Heart right ventricle (tissue), 16 donors: ENCODE measurements around the gene VCP. TPM values are rescaled to one million over a fixed set of nuclear protein-coding genes. Genes with fewer than 3 reads are reported as not detected.
"Not testable (repeated sequence)": the region's sequence is repeated elsewhere in the genome, so short reads cannot be mapped to it uniquely, and the experiment has no call there.

Source experiments
- ATAC-seq, 8 donors: fragments of 200-7000 bp; cut with Tn5 transposase; one replicate each; pipeline ENCODE4 v1.9.1; 2020; ENCODE audit warnings: mild to moderate bottlenecking in 8 of 8, moderate library complexity in 8 of 8, moderate number of reproducible peaks in 1 of 8
- DNase-seq, 2 donors: peaks; one replicate each; pipeline ENCODE4 v3.0.0-alpha.2; 2020
- H3K27ac ChIP-seq, 10 donors: fragments of 200-600 bp; sonication (generic) in 2 of 10; one replicate each; pipeline versions ENCODE4 v1.5.0 to v1.8.0; 2020 to 2022; ENCODE audit warnings: mild to moderate bottlenecking in 3 of 10
- H3K27me3 ChIP-seq, 7 donors: fragments of 200-600 bp; one replicate each; pipeline ENCODE4 v1.8.0; 2021 to 2022; ENCODE audit warnings: mild to moderate bottlenecking in 2 of 7
- H3K36me3 ChIP-seq, 9 donors: fragments of 200-600 bp; sonication (generic) in 1 of 9; one replicate each; pipeline versions ENCODE4 v1.5.0 to v1.8.0; 2020 to 2022; ENCODE audit warnings: mild to moderate bottlenecking in 2 of 9
- H3K4me1 ChIP-seq, 9 donors: fragments of 200-600 bp; sonication (generic) in 1 of 9; one replicate each; pipeline versions ENCODE4 v1.5.0 to v1.8.0; 2020 to 2022; ENCODE audit warnings: mild to moderate bottlenecking in 4 of 9
- H3K4me3 ChIP-seq, 10 donors: fragments of 200-600 bp; sonication (generic) in 2 of 10; one replicate each; pipeline versions ENCODE4 v1.5.0 to v1.8.0; 2020 to 2022; ENCODE audit warnings: mild to moderate bottlenecking in 7 of 10, moderate library complexity in 2 of 10
- H3K9me3 ChIP-seq, 11 donors: fragments of 200-600 bp in 10 of 11; sonication (generic) in 2 of 11; one replicate each; pipeline versions ENCODE4 v1.5.0 to v1.8.0; 2013 to 2022; ENCODE audit warnings: mild to moderate bottlenecking in 2 of 11, control low read depth in 1 of 11, moderate library complexity in 1 of 11
- CTCF ChIP-seq, 9 donors: fragments of 200-600 bp; sonication (generic) in 2 of 9; IDR thresholded peaks; one replicate each; pipeline versions ENCODE4 v1.5.0 to v1.8.0; 2021 to 2022; ENCODE audit warnings: antibody characterized with exemption in 9 of 9, mild to moderate bottlenecking in 5 of 9, moderate library complexity in 1 of 9
- WGBS, 2 donors: extraction: QIAGEN DNeasy Blood & Tissue Kit; methylation state at CpG; one replicate each; pipeline ENCODE4 v1.1.7; 2013; ENCODE audit warnings: inconsistent platforms in 1 of 2; 5-methylcytosine and 5-hydroxymethylcytosine counted together
- intact Hi-C, 10 donors: fragments of 100-400 bp; cut with DNase I; formaldehyde crosslinking; loops; one replicate each; pipeline versions ENCODE4 v1.11.1 to v1.14.2; 2022
- polyA plus RNA-seq, 2 donors: library from polyadenylated mRNA; stranded (reverse); fragments of 200-250 nt; gene quantifications; one replicate each; pipeline ENCODE4 v1.2.3, GENCODE V29; 2013
- total RNA-seq, 10 donors: library from RNA; stranded (reverse); fragmentation: NEBNext Ultra II Directional in 3 of 10; extraction: Animal tissue kit (Norgen Biotek cat#: 25700) in 3 of 10; gene quantifications; one replicate each; pipeline versions ENCODE4 v1.2.1 to v1.2.4, GENCODE V29; 2021 to 2023
- donor health status: Arrhythmogenic right ventricular cardiomyopathy.
- donor health status: ischemic (EF 13 %, LVEDD 7.1; RV severe dilation, severe dysfunction).
- donor health status: healthy with polysubstance abuse.
- donor health status: DM: no; HTN: yes; CAD: no.
- donor health status: DM: no; HTN: no; CAD: no.
- donor health status: ischemic (EF 25% LVEDD 6.9; RV normal size, moderate dysfunction).
- donor health status: ischemic (EF 25% LVEDD 5.7; RV mildly dilated, moderate dysfunction).
- donor health status: healthy.
- donor health status: DM: yes; HTN: yes; CAD: no.
- donor health status: Ischemic cardiomyopathy.
- donor health status: ischemic (EF 35%, LVEDD 5.7; RV mildly dilated, moderate dysfunction).
- donor health status: nonischemic (EF 11% LVEDD 7.7; RV severe dilation, severe dysfunction).
- donor health status: DM: yes; HTN: yes; CAD: no.
- donor health status: PGD.
- donor health status: ischemic (EF 29% LVEDD 5.4; RV normal size, mild dysfunction).
- donor health status: nonischemic (EF 23%, LVEDD 6.1; RV moderate dilation, normal function).

Gene VCP
- total and polyA plus RNA-seq, 12 donors = 69.9 to 385 (median 287) TPM

GRCh38 chr9:35028341-35028740, 44.1 kb downstream of the VCP start:
- Histone ChIP-seq H3K4me3 (no peak overlapping the region), H3K36me3 (peaks cover 0 to 38% (median 6%) of the 10 kb centered on the region in 9 donors), H3K27me3 (no peaks in the 10 kb centered on the region), H3K27ac (no peak overlapping the region), H3K9me3 (no peaks in the 10 kb centered on the region), H3K4me1 (peaks cover 5 to 27% (median 13%) of the 10 kb centered on the region in 9 donors)
- no peak for TF ChIP-seq CTCF (IDR thresholded peaks at IDR 0.05)
- ATAC-seq (peak in 1 of 8 donors; percentile 25), DNase-seq (no peak)
- intact Hi-C loops = no loop called here

- Histone ChIP-seq H3K27me3 (no peaks in the 10 kb centered on the region), H3K36me3 (peaks cover 0 to 33% (median under 1%) of the 10 kb centered on the region in 9 donors), H3K4me1 (peaks cover 5 to 27% (median 13%) of the 10 kb centered on the region in 9 donors), H3K4me3 (no peak overlapping the region), H3K27ac (no peak overlapping the region), H3K9me3 (no peaks in the 10 kb centered on the region)
- WGBS, 2 donors = 58 to 62% methylated on average over 1 of the region's 1 CpG
- no peak for ATAC-seq
- no peak for DNase-seq
- intact Hi-C loops = no loop called here
- TF ChIP-seq CTCF (IDR thresholded peaks at IDR 0.05) = no peak
Observed at GRCh38 chr9:35027860-35028259, 44.6 kb downstream of the VCP start.

- Histone ChIP-seq H3K27ac (peak overlapping the region in 1 of 10 donors; percentile 59), H3K36me3 (peaks cover 0 to 32% (median 0%) of the 10 kb centered on the region in 9 donors), H3K4me1 (peaks cover 5 to 27% (median 13%) of the 10 kb centered on the region in 9 donors), H3K4me3 (no peak overlapping the region), H3K9me3 (no peaks in the 10 kb centered on the region), H3K27me3 (no peaks in the 10 kb centered on the region)
- no peak for TF ChIP-seq CTCF (IDR thresholded peaks at IDR 0.05)
- WGBS, 2 donors = 73 to 80% methylated on average over 1 of the region's 1 CpG
- DNase-seq (no peak), ATAC-seq (no peak)
- intact Hi-C loops = no loop called here
Observed at GRCh38 chr9:35027374-35027773, 45.1 kb downstream of the VCP start.

- H3K4me3 ChIP-seq = no peak overlapping the region
- H3K27ac ChIP-seq = peak overlapping the region in 4 of 10 donors; percentile 40 to 74 (median 64)
- no peaks in the 10 kb centered on the region for H3K27me3 ChIP-seq
- no peaks in the 10 kb centered on the region for H3K9me3 ChIP-seq
- H3K4me1 ChIP-seq = peaks cover 5 to 27% (median 13%) of the 10 kb centered on the region in 9 donors
- no peak for TF ChIP-seq CTCF (IDR thresholded peaks at IDR 0.05)
- DNase-seq = no peak
- peak in 3 of 8 donors; percentile 23 to 48 (median 37) for ATAC-seq
- H3K36me3 ChIP-seq = peaks cover 0 to 34% (median 0%) of the 10 kb centered on the region in 9 donors
- intact Hi-C loops = no loop called here
- 60 to 64% methylated on average over 3 of the region's 3 CpGs for WGBS, 2 donors
Observed at GRCh38 chr9:35026671-35027070, 45.8 kb downstream of the VCP start.

- H3K36me3 ChIP-seq = peaks cover 0 to 52% (median 9%) of the 10 kb centered on the region in 9 donors
- ATAC-seq, intact Hi-C loops, H3K27me3 ChIP-seq, H3K4me3 ChIP-seq, DNase-seq, H3K9me3 ChIP-seq, H3K27ac ChIP-seq: not testable (repeated sequence)
- 55 to 60% methylated on average over 5 of the region's 5 CpGs for WGBS, 2 donors
- peaks cover 4 to 16% (median 13%) of the 10 kb centered on the region in 9 donors for H3K4me1 ChIP-seq
Observed at GRCh38 chr9:35023443-35023842, 49.0 kb downstream of the VCP start.
